GM23248 (cell line): ENCODE results near the gene TNS2.

ENCODE experiments used
- EZH2 ChIP-seq: fragments of 200-600 bp; sonication (generic); IDR thresholded peaks from 2 replicates; pipeline ENCODE4 v1.6.1; 2018; ENCODE audit warnings: antibody characterized with exemption, mild to moderate bottlenecking; ENCODE audit not compliant: insufficient read depth, poor library complexity, severe bottlenecking
- EZH2phosphoT487 ChIP-seq: fragments of 200-600 bp; sonication (generic); IDR thresholded peaks from 2 replicates; pipeline ENCODE4 v1.6.1; 2018; ENCODE audit warnings: antibody characterized with exemption, moderate library complexity, mild to moderate bottlenecking, low read depth; ENCODE audit not compliant: insufficient read depth

GRCh38 chr12:53113136-53113705 lies 63.4 kb downstream of the TNS2 start:
- TF ChIP-seq EZH2, result no peak
- no peak for TF ChIP-seq EZH2phosphoT487
